Activated CD4-positive, alpha-beta T cell treated with anti-CD3 and anti-CD28 coated beads, Interleukin-2, amount 10 ng/mL, durations not matched to agents 7 days and 5 days (primary cell): ENCODE measurements around the gene ALDH16A1. TPM values are rescaled to one million over a fixed set of nuclear protein-coding genes. Genes with fewer than 3 reads are reported as not detected.

Experiments
- CTCF ChIA-PET: fragments of 350-600 bp; sonication (Branson Sonifier 250); formaldehyde crosslinking; loops from one replicate; lab custom pipeline; 2021; ENCODE audit warnings: antibody characterized with exemption; lab: Charles Lee
- POLR2A ChIA-PET: fragments of 350-600 bp; sonication (Branson Sonifier 250); formaldehyde crosslinking; loops from one replicate; lab custom pipeline; 2021; ENCODE audit warnings: antibody characterized with exemption; lab: Charles Lee
- DNase-seq: peaks from one replicate; pipeline ENCODE4 v3.0.0-alpha.2; 2020
- H3K27ac Mint-ChIP-seq: one replicate; pipeline ENCODE4 v1.8.0; 2021; ENCODE audit warnings: mild to moderate bottlenecking, moderate library complexity, mixed read lengths
- H3K27me3 Mint-ChIP-seq: one replicate; pipeline ENCODE4 v1.8.0; 2021; ENCODE audit warnings: mixed read lengths
- H3K36me3 Mint-ChIP-seq: one replicate; pipeline ENCODE4 v1.8.0; 2021; ENCODE audit warnings: low read depth, mixed read lengths
- H3K4me1 Mint-ChIP-seq: one replicate; pipeline ENCODE4 v1.8.0; 2021; ENCODE audit warnings: mixed read lengths
- H3K4me3 Mint-ChIP-seq: one replicate; pipeline ENCODE4 v1.8.0; 2021; ENCODE audit warnings: mild to moderate bottlenecking, moderate library complexity, mixed read lengths
- H3K9me3 Mint-ChIP-seq: one replicate; pipeline ENCODE4 v1.8.0; 2021; ENCODE audit warnings: mixed read lengths
- microRNA-seq: library from miRNA; unstranded; fragments of <30 nt; microRNA quantifications from one replicate; pipeline ENCODE4 v1.2.0, GENCODE V29; 2021; ENCODE audit warnings: borderline microRNAs expressed, borderline replicate concordance
- total RNA-seq, 2 experiments: library from RNA; stranded (reverse); gene quantifications; one replicate each; pipeline ENCODE4 v1.2.3, GENCODE V29; 2021

Gene ALDH16A1
- total RNA-seq, 2 experiments from 2014 or later, result 49.2 to 60.4 TPM

GRCh38 chr19:49518033-49518432, 65.0 kb downstream of the ALDH16A1 start:
- H3K4me1 Mint-ChIP-seq, result peaks cover 20% of the 10 kb centered on the region
- ChIA-PET CTCF (interaction anchor here (0.5 to 1.4 kb wide), 2 partner anchors 10 to 13 kb away, joined by 4 read pairs; partner anchors contain the start of gene RCN3), POLR2A (no interaction called here)
- no peak for DNase-seq
- H3K4me3 Mint-ChIP-seq, result no peak overlapping the region
- H3K36me3 Mint-ChIP-seq, result peaks cover 3% of the 10 kb centered on the region
- no peaks in the 10 kb centered on the region for H3K27me3 Mint-ChIP-seq
- no peaks in the 10 kb centered on the region for H3K9me3 Mint-ChIP-seq
- H3K27ac Mint-ChIP-seq, result no peak overlapping the region

Small RNA genes lying within 50 kb of the gene (microRNA-seq; reads per million reads assigned to microRNA genes)
- 18,776 reads per million, percentile 98 among the genes with 10 or more reads in this experiment for gene MIR150

Other genes starting within 250 kb of the ALDH16A1 start
- 1 to 10 TPM; 4.8 to 5.7 TPM for gene SLC6A16, start 128.0 kb upstream of the ALDH16A1 start, total RNA-seq
- gene CD37, start 117.8 kb upstream of the ALDH16A1 start, total RNA-seq, result 100 to 1,000 TPM; 268 to 352 TPM
- not detected for gene TEAD2, start 90.8 kb upstream of the ALDH16A1 start, total RNA-seq
- not detected for gene DKKL1, start 89.3 kb upstream of the ALDH16A1 start, total RNA-seq
- under 1 TPM; 0.45 to 0.85 TPM for gene KASH5, start 65.0 kb upstream of the ALDH16A1 start, total RNA-seq
- gene PTH2, start 29.8 kb upstream of the ALDH16A1 start, total RNA-seq, result 1 to 10 TPM in 1 of 2 experiments, under 1 TPM in 1; 0.52 to 1.2 TPM
- gene GFY, start 27.8 kb upstream of the ALDH16A1 start, total RNA-seq, result not detected
- gene SLC17A7, start 11.7 kb upstream of the ALDH16A1 start, total RNA-seq, result under 1 TPM; 0.15 to 0.25 TPM
- 100 to 1,000 TPM; 146 to 176 TPM for gene PIH1D1, start 1.4 kb upstream of the ALDH16A1 start, total RNA-seq
- 100 to 1,000 TPM; 348 to 355 TPM for gene FLT3LG, start 21.0 kb downstream of the ALDH16A1 start, total RNA-seq
- 1,000 to 10,000 TPM; 2,327 to 2,349 TPM for gene RPL13A, start 34.4 kb downstream of the ALDH16A1 start, total RNA-seq
- gene RPS11, start 43.2 kb downstream of the ALDH16A1 start, total RNA-seq, result 1,000 to 10,000 TPM; 1,996 to 2,084 TPM
- gene FCGRT, start 59.4 kb downstream of the ALDH16A1 start, total RNA-seq, result 10 to 100 TPM; 25.0 to 27.4 TPM
- 1 to 10 TPM; 4.2 TPM for gene RCN3, start 74.8 kb downstream of the ALDH16A1 start, total RNA-seq
- gene NOSIP, start 127.3 kb downstream of the ALDH16A1 start, total RNA-seq, result 100 to 1,000 TPM; 288 TPM
- 1 to 10 TPM; 1.1 TPM for gene PRRG2, start 128.1 kb downstream of the ALDH16A1 start, total RNA-seq
- 10 to 100 TPM; 41.5 to 45.9 TPM for gene PRR12, start 138.0 kb downstream of the ALDH16A1 start, total RNA-seq
- 1 to 10 TPM; 9.0 to 9.5 TPM for gene RRAS, start 186.9 kb downstream of the ALDH16A1 start, total RNA-seq
- gene SCAF1, start 189.0 kb downstream of the ALDH16A1 start, total RNA-seq, result 10 to 100 TPM; 48.1 to 59.9 TPM
- gene IRF3, start 212.6 kb downstream of the ALDH16A1 start, total RNA-seq, result 100 to 1,000 TPM; 157 to 168 TPM
- 10 to 100 TPM; 73.9 to 80.7 TPM for gene BCL2L12, start 212.7 kb downstream of the ALDH16A1 start, total RNA-seq
- 100 to 1,000 TPM; 125 to 130 TPM for gene PRMT1, start 224.0 kb downstream of the ALDH16A1 start, total RNA-seq
- 1 to 10 TPM; 3.7 to 4.9 TPM for gene ADM5, start 236.4 kb downstream of the ALDH16A1 start, total RNA-seq
- gene CPT1C, start 237.9 kb downstream of the ALDH16A1 start, total RNA-seq, result 1 to 10 TPM in 1 of 2 experiments, under 1 TPM in 1; 0.79 to 1.3 TPM